Neural crest cell (in vitro differentiated cells): ENCODE data around the gene ZNF808. TPM values are rescaled to one million over a fixed set of nuclear protein-coding genes. Genes with fewer than 3 reads are reported as not detected.
"Not testable (repeated sequence)": the region's sequence is repeated elsewhere in the genome, so short reads cannot be mapped to it uniquely, and the experiment has no call there.

Source experiments
- DNase-seq: peaks from one replicate; pipeline ENCODE4 v3.0.0; 2021; ENCODE audit warnings: low read depth, mixed read lengths, low spot score
- H3K27ac Mint-ChIP-seq: one replicate; pipeline ENCODE4 v1.8.0; 2021; ENCODE audit warnings: mild to moderate bottlenecking, mixed read lengths; ENCODE audit not compliant: unreplicated experiment
- H3K27me3 Mint-ChIP-seq: 2 replicates; pipeline ENCODE4 v1.8.0; 2021; ENCODE audit warnings: low read depth, mild to moderate bottlenecking, mixed read lengths
- H3K36me3 Mint-ChIP-seq: 2 replicates; pipeline ENCODE4 v1.8.0; 2021; ENCODE audit warnings: low read depth, mild to moderate bottlenecking, mixed read lengths
- H3K4me1 Mint-ChIP-seq: 2 replicates; pipeline ENCODE4 v1.8.0; 2021; ENCODE audit warnings: mixed read lengths
- H3K4me3 Mint-ChIP-seq: one replicate; pipeline ENCODE4 v1.8.0; 2021; ENCODE audit warnings: mild to moderate bottlenecking, mixed read lengths
- H3K9me3 Mint-ChIP-seq: 2 replicates; pipeline ENCODE4 v1.8.0; 2021; ENCODE audit warnings: mixed read lengths
- CTCF ChIP-seq: fragments of 200-600 bp; sonication (generic); conservative IDR thresholded peaks from 2 replicates; pipeline ENCODE4 v1.5.0; 2021; ENCODE audit warnings: antibody characterized with exemption, mild to moderate bottlenecking
- total RNA-seq: library from RNA; stranded (reverse); gene quantifications from 2 replicates; pipeline ENCODE4 v1.2.1, GENCODE V29; 2021

Gene ZNF808
- total RNA-seq, 1 donor from 2014 or later: 23.4 TPM

DNA sequence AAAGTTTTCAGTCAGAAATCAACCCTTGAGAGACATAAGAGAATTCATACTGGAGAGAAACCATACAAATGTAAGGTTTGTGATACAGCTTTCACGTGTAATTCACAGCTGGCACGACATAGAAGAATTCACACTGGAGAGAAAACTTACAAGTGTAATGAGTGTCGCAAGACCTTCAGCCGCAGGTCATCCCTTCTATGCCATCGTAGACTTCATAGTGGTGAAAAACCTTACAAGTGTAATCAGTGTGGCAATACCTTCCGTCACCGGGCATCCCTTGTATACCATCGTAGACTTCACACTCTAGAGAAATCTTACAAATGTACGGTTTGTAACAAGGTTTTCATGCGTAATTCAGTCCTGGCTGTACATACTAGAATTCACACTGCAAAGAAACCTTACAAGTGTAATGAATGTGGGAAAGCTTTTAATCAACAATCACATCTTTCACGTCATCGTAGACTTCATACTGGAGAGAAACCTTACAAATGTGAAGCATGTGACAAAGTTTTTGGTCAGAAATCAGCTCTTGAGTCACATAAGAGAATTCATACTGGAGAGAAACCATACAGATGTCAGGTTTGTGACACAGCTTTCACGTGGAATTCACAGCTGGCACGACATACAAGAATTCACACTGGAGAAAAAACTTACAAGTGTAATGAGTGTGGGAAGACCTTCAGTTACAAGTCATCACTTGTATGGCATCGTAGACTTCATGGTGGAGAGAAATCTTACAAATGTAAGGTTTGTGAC, 26.9 kb downstream of the ZNF808 start:
- no peaks in the 10 kb centered on the region for H3K27me3 Mint-ChIP-seq
- no peak overlapping the region for H3K27ac Mint-ChIP-seq
- no peaks in the 10 kb centered on the region for H3K4me1 Mint-ChIP-seq
- peaks cover 44% of the 10 kb centered on the region for H3K9me3 Mint-ChIP-seq
- H3K36me3 Mint-ChIP-seq: peaks cover 77% of the 10 kb centered on the region
- TF ChIP-seq CTCF: no peak
- no peak for DNase-seq
- H3K4me3 Mint-ChIP-seq: no peak overlapping the region

- DNase-seq: no peak
- peaks cover 37% of the 10 kb centered on the region for H3K9me3 Mint-ChIP-seq
- no peaks in the 10 kb centered on the region for H3K4me1 Mint-ChIP-seq
- no peaks in the 10 kb centered on the region for H3K27me3 Mint-ChIP-seq
- TF ChIP-seq CTCF: no peak
- no peak overlapping the region for H3K4me3 Mint-ChIP-seq
- no peak overlapping the region for H3K27ac Mint-ChIP-seq
- peaks cover 79% of the 10 kb centered on the region for H3K36me3 Mint-ChIP-seq
Observed at GRCh38 chr19:52557231-52557995, 29.9 kb downstream of the ZNF808 start.

GRCh38 chr19:52558732-52559445, 31.4 kb downstream of the ZNF808 start:
- H3K9me3 Mint-ChIP-seq: peaks cover 24% of the 10 kb centered on the region
- H3K36me3 Mint-ChIP-seq: peaks cover 72% of the 10 kb centered on the region
- DNase-seq, H3K27ac Mint-ChIP-seq, H3K27me3 Mint-ChIP-seq, H3K4me3 Mint-ChIP-seq, H3K4me1 Mint-ChIP-seq: not testable (repeated sequence)

GRCh38 chr19:52561611-52562010, 34.1 kb downstream of the ZNF808 start:
- not testable (repeated sequence) for H3K27ac Mint-ChIP-seq, H3K9me3 Mint-ChIP-seq, H3K4me3 Mint-ChIP-seq, H3K27me3 Mint-ChIP-seq, DNase-seq, H3K4me1 Mint-ChIP-seq
- H3K36me3 Mint-ChIP-seq: peaks cover 59% of the 10 kb centered on the region

DNA sequence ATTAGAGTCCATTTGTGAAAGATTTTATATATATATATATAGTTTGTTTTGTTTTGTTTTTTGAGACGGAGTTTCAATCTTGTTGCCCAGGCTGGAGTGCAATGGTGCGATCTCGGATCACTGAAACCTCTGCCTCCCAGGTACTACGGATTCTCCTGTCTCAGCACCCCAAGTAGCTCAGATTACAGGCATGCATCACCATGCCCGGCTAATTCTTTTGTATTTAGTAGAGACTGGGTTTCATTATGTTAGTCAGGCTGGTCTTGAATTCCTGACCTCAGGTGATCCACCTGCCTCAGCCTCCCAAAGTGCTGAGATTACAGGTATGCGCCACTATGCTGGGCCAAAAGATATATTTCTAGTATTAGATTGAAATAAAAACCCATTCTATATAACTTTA, 38.7 kb downstream of the ZNF808 start:
- H3K4me1 Mint-ChIP-seq: peaks cover 15% of the 10 kb centered on the region
- H3K4me3 Mint-ChIP-seq: no peak overlapping the region
- H3K9me3 Mint-ChIP-seq: no peaks in the 10 kb centered on the region
- no peaks in the 10 kb centered on the region for H3K27me3 Mint-ChIP-seq
- H3K36me3 Mint-ChIP-seq: peaks cover 29% of the 10 kb centered on the region
- DNase-seq: no peak
- no peak overlapping the region for H3K27ac Mint-ChIP-seq
- no peak for TF ChIP-seq CTCF

- Mint-ChIP-seq H3K9me3 (no peaks in the 10 kb centered on the region), H3K4me1 (peaks cover 18% of the 10 kb centered on the region), H3K36me3 (peaks cover 27% of the 10 kb centered on the region), H3K27ac (no peak overlapping the region), H3K27me3 (no peaks in the 10 kb centered on the region), H3K4me3 (peak overlapping the region; percentile 27)
- no peak for DNase-seq
- TF ChIP-seq CTCF: no peak
Observed at GRCh38 chr19:52566588-52566987, 39.1 kb downstream of the ZNF808 start.
